ENCODE measurements around the gene CCDC106.

Gene CCDC106

GRCh38 chr19:55635334-55635717 is 12.7 kb upstream of the CCDC106 start:
- WGBS (ENCODE audit: extremely low coverage, insufficient coverage, low lambda C conversion rate): no CpG with 5 or more reads among the region's 9 CpGs
- Histone ChIP-seq H2AK5ac (ENCODE audit: low read length) (peak overlapping the region; percentile 4), H3K79me2 (ENCODE audit: control insufficient read depth, insufficient read depth, low read length) (peaks cover 16% of the 10 kb centered on the region), H3K27me3 (ENCODE audit: insufficient read depth, low read length, poor library complexity) (no peaks in the 10 kb centered on the region), H3K4me1 (ENCODE audit: control insufficient read depth, low read depth, low read length) (peaks cover 8% of the 10 kb centered on the region), H3K23ac (ENCODE audit: low read length) (no peak overlapping the region), H3K9ac (ENCODE audit: low read length) (peak overlapping the region; percentile 97), H2BK15ac (replicated peaks; ENCODE audit: low read depth) (no peak overlapping the region), H4K5ac (ENCODE audit: low read length) (no peak overlapping the region), H3K4me3 (ENCODE audit: low read length) (peak overlapping the region; percentile 90), H3K56ac (ENCODE audit: low read length) (peak overlapping the region; percentile 94), H3K4me2 (ENCODE audit: low read length) (peak overlapping the region; percentile 97), H2BK120ac (ENCODE audit: low read depth, low read length) (no peak overlapping the region), H4K8ac (ENCODE audit: low read depth, low read length) (no peak overlapping the region), H3K4ac (ENCODE audit: low read depth, low read length) (peak overlapping the region; percentile 75), H2BK5ac (ENCODE audit: low read length) (no peak overlapping the region), H3K79me1 (ENCODE audit: low read length) (peaks cover 18% of the 10 kb centered on the region), H3K36me3 (ENCODE audit: control insufficient read depth, insufficient read depth, low read length) (no peaks in the 10 kb centered on the region), H3K27ac (ENCODE audit: low read depth, low read length) (no peak overlapping the region), H3K18ac (ENCODE audit: low read length) (no peak overlapping the region)
- DNase-seq: no peak

- H3K27ac ChIP-seq (ENCODE audit: low read depth, low read length): no peak overlapping the region
- H2BK5ac ChIP-seq (ENCODE audit: low read length): no peak overlapping the region
- no peak for DNase-seq
- H3K56ac ChIP-seq (ENCODE audit: low read length): peak overlapping the region; percentile 1
- no peaks in the 10 kb centered on the region for H3K36me3 ChIP-seq (ENCODE audit: control insufficient read depth, insufficient read depth, low read length)
- peak overlapping the region; percentile 97 for H3K4me2 ChIP-seq (ENCODE audit: low read length)
- no peak overlapping the region for H3K18ac ChIP-seq (ENCODE audit: low read length)
- H3K9ac ChIP-seq (ENCODE audit: low read length): peak overlapping the region; percentile 97
- peaks cover 18% of the 10 kb centered on the region for H3K79me1 ChIP-seq (ENCODE audit: low read length)
- no peak overlapping the region for H4K8ac ChIP-seq (ENCODE audit: low read depth, low read length)
- no peak overlapping the region for H3K4me3 ChIP-seq (ENCODE audit: low read length)
- H4K5ac ChIP-seq (ENCODE audit: low read length): no peak overlapping the region
- H2BK15ac ChIP-seq (replicated peaks; ENCODE audit: low read depth): no peak overlapping the region
- no peak overlapping the region for H3K4ac ChIP-seq (ENCODE audit: low read depth, low read length)
- H3K79me2 ChIP-seq (ENCODE audit: control insufficient read depth, insufficient read depth, low read length): peaks cover 16% of the 10 kb centered on the region
- peaks cover 8% of the 10 kb centered on the region for H3K4me1 ChIP-seq (ENCODE audit: control insufficient read depth, low read depth, low read length)
- no peak overlapping the region for H3K23ac ChIP-seq (ENCODE audit: low read length)
- H2BK120ac ChIP-seq (ENCODE audit: low read depth, low read length): no peak overlapping the region
- no peak overlapping the region for H2AK5ac ChIP-seq (ENCODE audit: low read length)
- H3K27me3 ChIP-seq (ENCODE audit: insufficient read depth, low read length, poor library complexity): no peaks in the 10 kb centered on the region
- no CpG with 5 or more reads among the region's 7 CpGs for WGBS (ENCODE audit: extremely low coverage, insufficient coverage, low lambda C conversion rate)
Observed at GRCh38 chr19:55635856-55636440, 12.1 kb upstream of the CCDC106 start.

GRCh38 chr19:55636723-55637122 is 11.3 kb upstream of the CCDC106 start:
- Histone ChIP-seq H3K23ac (ENCODE audit: low read length) (no peak overlapping the region), H3K9ac (ENCODE audit: low read length) (no peak overlapping the region), H3K18ac (ENCODE audit: low read length) (no peak overlapping the region), H3K27ac (ENCODE audit: low read depth, low read length) (no peak overlapping the region), H3K4me1 (ENCODE audit: control insufficient read depth, low read depth, low read length) (peaks cover 8% of the 10 kb centered on the region), H3K79me1 (ENCODE audit: low read length) (peaks cover 18% of the 10 kb centered on the region), H3K27me3 (ENCODE audit: insufficient read depth, low read length, poor library complexity) (no peaks in the 10 kb centered on the region), H2BK15ac (replicated peaks; ENCODE audit: low read depth) (no peak overlapping the region), H3K4ac (ENCODE audit: low read depth, low read length) (no peak overlapping the region), H3K4me3 (ENCODE audit: low read length) (no peak overlapping the region), H2BK120ac (ENCODE audit: low read depth, low read length) (no peak overlapping the region), H2AK5ac (ENCODE audit: low read length) (no peak overlapping the region), H3K56ac (ENCODE audit: low read length) (peak overlapping the region; percentile 30), H3K79me2 (ENCODE audit: control insufficient read depth, insufficient read depth, low read length) (peaks cover 16% of the 10 kb centered on the region), H2BK5ac (ENCODE audit: low read length) (no peak overlapping the region), H4K5ac (ENCODE audit: low read length) (no peak overlapping the region), H3K36me3 (ENCODE audit: control insufficient read depth, insufficient read depth, low read length) (no peaks in the 10 kb centered on the region), H4K8ac (ENCODE audit: low read depth, low read length) (no peak overlapping the region), H3K4me2 (ENCODE audit: low read length) (no peak overlapping the region)
- DNase-seq: no peak
- no CpG with 5 or more reads among the region's 4 CpGs for WGBS (ENCODE audit: extremely low coverage, insufficient coverage, low lambda C conversion rate)

GRCh38 chr19:55637534-55637933 is 10.5 kb upstream of the CCDC106 start:
- no peak overlapping the region for H2BK5ac ChIP-seq (ENCODE audit: low read length)
- no CpG with 5 or more reads among the region's 11 CpGs for WGBS (ENCODE audit: extremely low coverage, insufficient coverage, low lambda C conversion rate)
- peaks cover 16% of the 10 kb centered on the region for H3K79me2 ChIP-seq (ENCODE audit: control insufficient read depth, insufficient read depth, low read length)
- no peak overlapping the region for H3K4ac ChIP-seq (ENCODE audit: low read depth, low read length)
- H3K4me1 ChIP-seq (ENCODE audit: control insufficient read depth, low read depth, low read length): peaks cover 8% of the 10 kb centered on the region
- no peak overlapping the region for H3K4me2 ChIP-seq (ENCODE audit: low read length)
- peaks cover 18% of the 10 kb centered on the region for H3K79me1 ChIP-seq (ENCODE audit: low read length)
- no peak overlapping the region for H2BK15ac ChIP-seq (replicated peaks; ENCODE audit: low read depth)
- no peak overlapping the region for H2BK120ac ChIP-seq (ENCODE audit: low read depth, low read length)
- H2AK5ac ChIP-seq (ENCODE audit: low read length): no peak overlapping the region
- no peaks in the 10 kb centered on the region for H3K36me3 ChIP-seq (ENCODE audit: control insufficient read depth, insufficient read depth, low read length)
- no peaks in the 10 kb centered on the region for H3K27me3 ChIP-seq (ENCODE audit: insufficient read depth, low read length, poor library complexity)
- H3K9ac ChIP-seq (ENCODE audit: low read length): no peak overlapping the region
- H3K56ac ChIP-seq (ENCODE audit: low read length): no peak overlapping the region
- DNase-seq: no peak
- H4K5ac ChIP-seq (ENCODE audit: low read length): no peak overlapping the region
- H3K27ac ChIP-seq (ENCODE audit: low read depth, low read length): no peak overlapping the region
- no peak overlapping the region for H3K4me3 ChIP-seq (ENCODE audit: low read length)
- H3K18ac ChIP-seq (ENCODE audit: low read length): no peak overlapping the region
- no peak overlapping the region for H4K8ac ChIP-seq (ENCODE audit: low read depth, low read length)
- H3K23ac ChIP-seq (ENCODE audit: low read length): no peak overlapping the region

- WGBS (ENCODE audit: extremely low coverage, insufficient coverage, low lambda C conversion rate): no CpG with 5 or more reads among the region's 6 CpGs
- H3K27ac ChIP-seq (ENCODE audit: low read depth, low read length): no peak overlapping the region
- no peaks in the 10 kb centered on the region for H3K27me3 ChIP-seq (ENCODE audit: insufficient read depth, low read length, poor library complexity)
Observed at GRCh38 chr19:55638864-55639359, 9.1 kb upstream of the CCDC106 start.

More at GRCh38 chr19:55638864-55639359, 9.1 kb upstream of the CCDC106 start:
- peaks cover 18% of the 10 kb centered on the region for H3K79me1 ChIP-seq (ENCODE audit: low read length)
- DNase-seq: peak; percentile 82
- H3K4me2 ChIP-seq (ENCODE audit: low read length): no peak overlapping the region
- H3K36me3 ChIP-seq (ENCODE audit: control insufficient read depth, insufficient read depth, low read length): no peaks in the 10 kb centered on the region
- no peak overlapping the region for H3K4me3 ChIP-seq (ENCODE audit: low read length)
- no peak overlapping the region for H3K18ac ChIP-seq (ENCODE audit: low read length)
- peaks cover 8% of the 10 kb centered on the region for H3K4me1 ChIP-seq (ENCODE audit: control insufficient read depth, low read depth, low read length)
- H3K9ac ChIP-seq (ENCODE audit: low read length): no peak overlapping the region
- no peak overlapping the region for H4K5ac ChIP-seq (ENCODE audit: low read length)
- H4K8ac ChIP-seq (ENCODE audit: low read depth, low read length): no peak overlapping the region
- no peak overlapping the region for H2BK5ac ChIP-seq (ENCODE audit: low read length)
- no peak overlapping the region for H3K23ac ChIP-seq (ENCODE audit: low read length)
- peaks cover 18% of the 10 kb centered on the region for H3K79me2 ChIP-seq (ENCODE audit: control insufficient read depth, insufficient read depth, low read length)
- no peak overlapping the region for H3K56ac ChIP-seq (ENCODE audit: low read length)
- no peak overlapping the region for H2BK15ac ChIP-seq (replicated peaks; ENCODE audit: low read depth)
- no peak overlapping the region for H2AK5ac ChIP-seq (ENCODE audit: low read length)
- no peak overlapping the region for H2BK120ac ChIP-seq (ENCODE audit: low read depth, low read length)
- no peak overlapping the region for H3K4ac ChIP-seq (ENCODE audit: low read depth, low read length)

All from mesendoderm (in vitro differentiated cells).